Activated T-helper 1 cell treated with anti-CD3 and anti-CD28 coated beads, Interleukin-2, amount 50 U/mL, for 16 hours (primary cell): Measurements from ENCODE around the gene TFB1M.

Experiments
- DNase-seq, 2 donors: peaks; one replicate each; pipeline ENCODE4 v3.0.0-alpha.2; 2020; ENCODE audit warnings: low read depth in 1 of 2, low spot score in 1 of 2

The TFB1M gene

GRCh38 chr6:155265843-155266535 lies 48.3 kb downstream of the TFB1M start:
- DNase-seq: no peak

- DNase-seq: no peak
These were observed 49.5 kb downstream of the TFB1M start for GRCh38 chr6:155264693-155265320.

- no peak for DNase-seq
These were observed 50.8 kb downstream of the TFB1M start, which contains the start of gene CLDN20 for GRCh38 chr6:155263373-155264063. Gene CLDN20, plus strand, starts transcription at chr6:155264013. Its CDS starts 11,707 bp downstream, at chr6:155275720.

GRCh38 chr6:155262655-155263054 lies 51.6 kb downstream of the TFB1M start:
- DNase-seq: no peak

GRCh38 chr6:155261111-155261900 lies 53.0 kb downstream of the TFB1M start:
- no peak for DNase-seq

- no peak for DNase-seq
These were observed 53.6 kb downstream of the TFB1M start for GRCh38 chr6:155260686-155261085.

- DNase-seq: no peak
These were observed 54.4 kb downstream of the TFB1M start for GRCh38 chr6:155259897-155260296.

GRCh38 chr6:155259204-155259603 lies 55.1 kb downstream of the TFB1M start:
- DNase-seq: no peak

GRCh38 chr6:155257796-155258195 lies 56.5 kb downstream of the TFB1M start:
- no peak for DNase-seq

- DNase-seq: no peak
These were observed 58.0 kb downstream of the TFB1M start for GRCh38 chr6:155256122-155256795.

- DNase-seq: no peak
These were observed 60.1 kb downstream of the TFB1M start for GRCh38 chr6:155254139-155254538.

GRCh38 chr6:155253337-155253736 lies 60.9 kb downstream of the TFB1M start:
- DNase-seq: no peak

GRCh38 chr6:155252581-155252980 lies 61.7 kb downstream of the TFB1M start:
- DNase-seq: no peak

GRCh38 chr6:155250701-155251381 lies 63.4 kb downstream of the TFB1M start:
- no peak for DNase-seq

GRCh38 chr6:155248008-155249001 lies 66.0 kb downstream of the TFB1M start:
- DNase-seq: no peak

- DNase-seq: no peak
These were observed 66.7 kb downstream of the TFB1M start for GRCh38 chr6:155247618-155248007.

GRCh38 chr6:155246825-155247224 lies 67.5 kb downstream of the TFB1M start:
- DNase-seq: no peak

GRCh38 chr6:155245831-155246230 lies 68.5 kb downstream of the TFB1M start:
- no peak for DNase-seq

- DNase-seq: no peak
These were observed 69.1 kb downstream of the TFB1M start for GRCh38 chr6:155245193-155245592.
